Midbrain (tissue), 1 donor: ENCODE results near the gene LPAR1.
"Not testable (repeated sequence)": the region's sequence is repeated elsewhere in the genome, so short reads cannot be mapped to it uniquely, and the experiment has no call there.

ENCODE experiments used
- DNase-seq: peaks from one replicate; lab custom pipeline; 2025; lab: John Stamatoyannopoulos, UW

LPAR1 gene

GRCh38 chr9:111038331-111039230 lies at the start of gene LPAR1:
LPAR1 (minus strand) TSS chr9:111038470; CDS start chr9:110972117, 66,353 bp downstream.
- DNase-seq: peak; percentile 52

GRCh38 chr9:111078391-111079038 lies 40.2 kb upstream of the LPAR1 start:
- no peak for DNase-seq

- no peak for DNase-seq
Observed at GRCh38 chr9:111076519-111076918, 38.2 kb upstream of the LPAR1 start.

GRCh38 chr9:111076042-111076441 lies 37.8 kb upstream of the LPAR1 start:
- DNase-seq: no peak

- no peak for DNase-seq
Observed at GRCh38 chr9:111074395-111074794, 36.1 kb upstream of the LPAR1 start.

GRCh38 chr9:111069183-111069582 lies 30.9 kb upstream of the LPAR1 start:
- DNase-seq: no peak

GRCh38 chr9:111068771-111069170 lies 30.5 kb upstream of the LPAR1 start:
- DNase-seq: no peak

- no peak for DNase-seq
Observed at GRCh38 chr9:111068383-111068730, 30.1 kb upstream of the LPAR1 start.

GRCh38 chr9:111066468-111066867 lies 28.2 kb upstream of the LPAR1 start:
- no peak for DNase-seq

- no peak for DNase-seq
Observed at GRCh38 chr9:111065414-111065813, 27.1 kb upstream of the LPAR1 start.

- DNase-seq: no peak
Observed at GRCh38 chr9:111064160-111064837, 26.0 kb upstream of the LPAR1 start.

- no peak for DNase-seq
Observed at GRCh38 chr9:111063332-111063731, 25.1 kb upstream of the LPAR1 start.

GRCh38 chr9:111058166-111058565 lies 19.9 kb upstream of the LPAR1 start:
- DNase-seq: no peak

GRCh38 chr9:111056538-111056937 lies 18.3 kb upstream of the LPAR1 start:
- DNase-seq: no peak

- DNase-seq: no peak
Observed at GRCh38 chr9:111052791-111053190, 14.5 kb upstream of the LPAR1 start.

- DNase-seq: no peak
Observed at GRCh38 chr9:111051400-111051799, 13.1 kb upstream of the LPAR1 start.

- DNase-seq: no peak
Observed at GRCh38 chr9:111050819-111051218, 12.5 kb upstream of the LPAR1 start.

- not testable (repeated sequence) for DNase-seq
Observed at GRCh38 chr9:111047287-111047686, 9.0 kb upstream of the LPAR1 start.

GRCh38 chr9:111041902-111042301 lies 3.6 kb upstream of the LPAR1 start:
- DNase-seq: no peak

GRCh38 chr9:111040494-111040893 lies 2.2 kb upstream of the LPAR1 start:
- DNase-seq: no peak

GRCh38 chr9:111039231-111039906 lies 1.1 kb upstream of the LPAR1 start:
- DNase-seq: no peak

GRCh38 chr9:111037708-111038330 lies 451 bp downstream of the LPAR1 start:
- DNase-seq: no peak
